SK-N-MC (cell line): ENCODE measurements around the gene GPANK1.

Experiments
- EZH2 ChIP-seq: fragments of 200-600 bp; sonication (generic); IDR thresholded peaks from one replicate; pipeline ENCODE4 v1.6.1; 2017; ENCODE audit warnings: antibody characterized with exemption
- POLR2AphosphoS5 ChIP-seq: IDR thresholded peaks from 2 replicates; pipeline ENCODE4 v1.6.1; 2012; ENCODE audit warnings: mild to moderate bottlenecking, low read depth, low read length, borderline replicate concordance

GRCh38 chr6:31622684-31623091 is 42.1 kb downstream of the GPANK1 start:
- TF ChIP-seq POLR2AphosphoS5 (no peak), EZH2 (no peak)
